ENCODE data around the gene NIM1K.
"Not testable (repeated sequence)": the region's sequence is repeated elsewhere in the genome, so short reads cannot be mapped to it uniquely, and the experiment has no call there.

The NIM1K gene

DNA sequence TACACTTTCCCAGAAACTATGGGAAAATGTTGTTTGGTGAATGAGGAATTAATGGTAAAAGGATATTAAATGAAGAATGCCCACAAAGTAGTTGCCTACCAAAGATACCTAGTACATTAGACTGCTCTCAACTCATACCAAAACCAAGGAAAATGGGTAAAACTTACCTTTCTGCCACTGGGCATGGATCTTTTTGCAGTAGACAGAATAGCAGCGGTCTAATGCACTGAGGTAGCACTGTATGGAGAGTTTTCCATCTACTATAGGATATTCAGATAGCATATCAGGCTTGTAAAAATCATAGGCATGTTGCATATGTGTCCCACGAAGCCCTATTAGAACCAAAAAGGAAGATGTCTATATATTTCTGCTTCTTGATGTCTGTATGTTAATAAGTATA lies 104.8 kb downstream of the NIM1K start:
- H3K4me2 ChIP-seq = no peak overlapping the region
- no peak overlapping the region for H3K27ac ChIP-seq
- TF ChIP-seq Cebpa-rat (IDR thresholded peaks at IDR 0.05) = no peak
- H3K4me1 ChIP-seq = peaks cover 0 to 16% (median 0%) of the 10 kb centered on the region in 10 experiments; a peak in 4 of 20 replicates
- H3K4me3 ChIP-seq = no peak overlapping the region
- peaks cover 0 to 40% (median 22%) of the 10 kb centered on the region in 11 experiments; a peak in 13 of 22 replicates for H4K20me1 ChIP-seq
- H3K9ac ChIP-seq = no peak overlapping the region
- peaks cover 75 to 100% (median 95%) of the 10 kb centered on the region in 11 experiments for H3K36me3 ChIP-seq
- H3K9me3 ChIP-seq (replicated peaks in 1 of 11) = no peaks in the 10 kb centered on the region
- no peaks in the 10 kb centered on the region for H3K27me3 ChIP-seq

DNA sequence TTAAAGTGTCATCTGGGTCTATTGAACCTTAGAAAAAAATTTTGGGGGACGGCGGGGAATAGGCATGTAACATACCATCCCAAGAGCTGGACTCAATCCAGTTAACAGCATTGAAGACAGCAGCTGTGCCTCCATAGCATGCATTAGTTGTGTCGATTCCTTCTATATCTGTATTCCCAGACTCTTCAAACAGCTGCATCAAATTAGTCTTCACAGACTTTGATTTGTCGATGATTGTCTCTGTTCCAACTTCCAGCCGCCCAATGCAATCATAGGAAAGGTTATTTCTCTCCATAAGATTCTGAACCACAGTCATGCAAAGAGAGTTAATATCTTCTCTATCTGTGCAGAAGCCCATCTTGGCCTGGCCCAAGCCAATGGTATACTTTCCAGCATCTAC lies 106.4 kb downstream of the NIM1K start:
- Histone ChIP-seq H3K9me3 (replicated peaks in 1 of 11) (no peaks in the 10 kb centered on the region), H3K27ac (no peak overlapping the region), H3K9ac (no peak overlapping the region), H3K36me3 (peaks cover 59 to 100% (median 92%) of the 10 kb centered on the region in 11 experiments), H3K27me3 (no peaks in the 10 kb centered on the region), H3K4me3 (no peak overlapping the region), H3K4me2 (no peak overlapping the region), H4K20me1 (peaks cover 0 to 50% (median 28%) of the 10 kb centered on the region in 11 experiments; a peak in 13 of 22 replicates), H3K4me1 (peaks cover 0 to 32% (median 0%) of the 10 kb centered on the region in 10 experiments; a peak in 5 of 20 replicates)
- no peak for TF ChIP-seq Cebpa-rat (IDR thresholded peaks at IDR 0.05)

DNA sequence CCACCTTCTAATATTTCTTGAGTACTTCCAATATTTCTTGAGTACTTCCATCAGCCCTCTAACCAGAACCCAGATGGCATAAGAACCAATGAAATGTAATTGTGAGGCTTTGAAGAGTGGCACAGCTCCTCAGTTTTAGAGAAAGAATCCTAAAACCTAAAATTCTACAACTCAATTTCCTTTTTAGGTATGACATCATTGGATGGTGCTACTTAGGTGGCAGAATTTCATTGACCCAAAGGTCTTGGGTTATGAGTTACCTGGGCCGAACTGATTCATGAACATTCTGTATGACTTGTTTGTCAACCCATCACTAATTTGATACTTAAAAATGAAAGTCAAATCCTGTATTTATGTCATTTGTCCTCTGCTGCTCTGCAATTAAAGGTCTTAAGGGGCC lies 108.1 kb downstream of the NIM1K start:
- H3K36me3 ChIP-seq = peaks cover 42 to 90% (median 85%) of the 10 kb centered on the region in 11 experiments
- H3K27me3 ChIP-seq = no peaks in the 10 kb centered on the region
- no peak overlapping the region for H3K4me3 ChIP-seq
- no peak overlapping the region for H3K27ac ChIP-seq
- H3K9me3 ChIP-seq (replicated peaks in 1 of 11) = no peaks in the 10 kb centered on the region
- peaks cover 0 to 64% (median 38%) of the 10 kb centered on the region in 11 experiments; a peak in 13 of 22 replicates for H4K20me1 ChIP-seq
- no peak overlapping the region for H3K4me2 ChIP-seq
- H3K9ac ChIP-seq = no peak overlapping the region
- TF ChIP-seq Cebpa-rat (IDR thresholded peaks at IDR 0.05) = no peak
- H3K4me1 ChIP-seq = peaks cover 0 to 48% (median 2%) of the 10 kb centered on the region in 10 experiments; a peak in 5 of 20 replicates

DNA sequence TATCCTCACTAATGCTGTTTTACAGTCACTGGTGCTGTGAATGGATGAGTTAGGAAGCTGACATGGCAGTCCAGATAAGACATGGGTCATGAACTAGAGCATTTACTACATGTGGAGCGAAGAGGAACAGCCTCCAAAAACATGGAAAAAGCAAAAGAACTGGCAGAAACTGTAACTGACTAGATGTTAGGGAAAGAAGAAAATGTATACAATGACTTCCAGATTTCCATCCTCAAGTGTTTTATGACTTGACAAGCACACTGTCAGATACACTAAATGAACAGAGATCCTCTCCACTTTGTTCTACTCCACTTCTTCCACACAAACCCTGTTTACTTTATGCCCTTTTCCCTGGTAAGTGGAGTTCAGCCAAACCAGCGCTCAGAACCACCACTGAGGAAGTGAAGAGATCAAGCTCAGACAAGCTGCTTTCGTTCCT lies 109.6 kb downstream of the NIM1K start:
- peak overlapping the region in 2 of 11 experiments; percentile 28 to 44; a peak in 3 of 22 replicates for H3K27ac ChIP-seq
- no peak for TF ChIP-seq Cebpa-rat (IDR thresholded peaks at IDR 0.05)
- peaks cover 0 to 75% (median 44%) of the 10 kb centered on the region in 11 experiments; a peak in 16 of 22 replicates for H4K20me1 ChIP-seq
- no peak overlapping the region for H3K4me3 ChIP-seq
- H3K4me1 ChIP-seq = peaks cover 0 to 60% (median 7%) of the 10 kb centered on the region in 10 experiments; a peak in 8 of 20 replicates
- H3K36me3 ChIP-seq = peaks cover 27 to 75% (median 70%) of the 10 kb centered on the region in 11 experiments
- no peak overlapping the region for H3K9ac ChIP-seq
- no peaks in the 10 kb centered on the region for H3K9me3 ChIP-seq (replicated peaks in 1 of 11)
- no peaks in the 10 kb centered on the region for H3K27me3 ChIP-seq
- peak overlapping the region in 2 of 11 experiments; percentile 63 to 72; a peak in 4 of 22 replicates for H3K4me2 ChIP-seq

DNA sequence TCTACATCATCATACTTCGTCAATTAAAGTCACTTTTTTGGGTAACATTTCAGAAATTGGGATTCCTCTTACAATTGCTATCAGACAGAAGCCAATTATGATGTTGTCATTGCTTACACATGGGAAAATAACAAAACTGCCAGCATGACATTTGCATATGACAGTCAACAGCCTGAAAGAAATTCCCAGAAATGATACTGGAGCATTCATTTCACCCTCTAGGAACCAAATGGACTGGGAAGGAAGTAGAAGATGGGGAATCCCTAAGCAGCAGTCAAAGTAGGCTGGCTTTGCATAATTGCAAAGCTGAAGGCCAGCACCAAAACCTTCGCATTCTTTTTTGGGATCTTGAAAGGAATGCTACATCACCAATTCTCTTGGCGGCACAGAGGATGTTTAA lies 110.5 kb downstream of the NIM1K start:
- Histone ChIP-seq H3K9ac (no peak overlapping the region), H4K20me1 (peaks cover 0 to 83% (median 52%) of the 10 kb centered on the region in 11 experiments; a peak in 17 of 22 replicates)

DNA sequence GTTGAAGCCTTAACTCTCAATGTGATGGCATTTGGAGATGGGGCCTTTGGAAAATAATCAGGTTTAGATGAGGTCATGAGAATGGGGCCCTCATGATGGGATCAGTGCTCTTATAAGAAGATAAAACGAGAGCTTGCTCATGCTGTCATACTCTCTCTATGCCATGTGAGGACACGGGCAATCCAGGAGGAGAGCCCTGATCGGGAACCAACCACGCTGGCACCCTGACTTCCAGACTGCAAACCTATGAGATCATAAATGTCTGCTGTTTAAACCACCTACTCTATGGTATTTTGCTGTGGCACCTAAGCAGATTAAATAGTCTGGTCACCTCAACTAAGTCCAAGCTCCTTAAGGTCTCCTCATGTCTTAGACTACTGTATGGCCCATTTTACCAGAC lies 111.2 kb downstream of the NIM1K start:
- H3K4me3 ChIP-seq = no peak overlapping the region
- TF ChIP-seq Cebpa-rat (IDR thresholded peaks at IDR 0.05) = no peak
- no peak overlapping the region for H3K9ac ChIP-seq
- peaks cover 0 to 88% (median 59%) of the 10 kb centered on the region in 11 experiments; a peak in 17 of 22 replicates for H4K20me1 ChIP-seq
- 0 out of 22 replicates have a peak overlapping the region, but pooled peaks of 1 of the 11 experiments have one; percentile 3 for H3K27ac ChIP-seq
- peaks cover 0 to 66% (median 7%) of the 10 kb centered on the region in 10 experiments; a peak in 8 of 20 replicates for H3K4me1 ChIP-seq
- peaks cover 12 to 63% (median 58%) of the 10 kb centered on the region in 11 experiments for H3K36me3 ChIP-seq
- H3K9me3 ChIP-seq (replicated peaks in 1 of 11) = no peaks in the 10 kb centered on the region
- H3K4me2 ChIP-seq = peak overlapping the region in 2 of 11 experiments; percentile 63 to 72; a peak in 5 of 22 replicates
- H3K27me3 ChIP-seq = no peaks in the 10 kb centered on the region

More for the DNA sequence above, 110.5 kb downstream of the NIM1K start:
- H3K27ac ChIP-seq = peak overlapping the region in 2 of 11 experiments; percentile 28 to 44; a peak in 2 of 22 replicates
- TF ChIP-seq Cebpa-rat (IDR thresholded peaks at IDR 0.05) = no peak
- peak overlapping the region in 3 of 11 experiments; percentile 34 to 72 (median 63); a peak in 6 of 22 replicates for H3K4me2 ChIP-seq
- H3K36me3 ChIP-seq = peaks cover 19 to 68% (median 62%) of the 10 kb centered on the region in 11 experiments
- peaks cover 0 to 60% (median 7%) of the 10 kb centered on the region in 10 experiments; a peak in 8 of 20 replicates for H3K4me1 ChIP-seq
- H3K9me3 ChIP-seq (replicated peaks in 1 of 11) = no peaks in the 10 kb centered on the region
- H3K4me3 ChIP-seq = no peak overlapping the region
- no peaks in the 10 kb centered on the region for H3K27me3 ChIP-seq

DNA sequence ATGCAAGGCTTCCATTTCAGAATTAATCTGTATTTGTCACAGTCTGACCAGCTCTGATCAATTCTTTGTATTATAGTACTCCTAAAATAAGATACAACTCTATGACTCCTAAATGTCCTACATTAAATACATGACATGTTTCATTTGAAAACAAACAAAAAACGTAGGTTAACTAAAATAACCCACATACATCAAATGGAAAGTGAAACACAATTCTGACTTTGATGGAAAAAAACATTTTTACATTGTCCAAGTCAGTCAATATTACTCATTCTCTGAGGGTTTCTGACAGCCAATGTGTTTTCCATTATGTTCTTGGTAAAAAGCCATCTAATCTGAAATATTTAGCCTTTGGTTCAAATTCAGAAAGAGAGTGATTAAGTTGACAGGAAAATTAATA lies 112.5 kb downstream of the NIM1K start:
- H3K9ac ChIP-seq = no peak overlapping the region
- H3K36me3 ChIP-seq = peaks cover 5 to 53% (median 47%) of the 10 kb centered on the region in 11 experiments; a peak in 21 of 22 replicates
- no peak for TF ChIP-seq Cebpa-rat (IDR thresholded peaks at IDR 0.05)
- no peaks in the 10 kb centered on the region for H3K9me3 ChIP-seq (replicated peaks in 1 of 11)
- H3K4me3 ChIP-seq = no peak overlapping the region
- H3K27me3 ChIP-seq = no peaks in the 10 kb centered on the region
- no peak overlapping the region for H3K27ac ChIP-seq
- peaks cover 0 to 74% (median 7%) of the 10 kb centered on the region in 10 experiments; a peak in 9 of 20 replicates for H3K4me1 ChIP-seq
- H4K20me1 ChIP-seq = peaks cover 0 to 93% (median 70%) of the 10 kb centered on the region in 11 experiments; a peak in 17 of 22 replicates
- peak overlapping the region in 1 of 11 experiments; percentile 12; a peak in 1 of 22 replicates for H3K4me2 ChIP-seq

DNA sequence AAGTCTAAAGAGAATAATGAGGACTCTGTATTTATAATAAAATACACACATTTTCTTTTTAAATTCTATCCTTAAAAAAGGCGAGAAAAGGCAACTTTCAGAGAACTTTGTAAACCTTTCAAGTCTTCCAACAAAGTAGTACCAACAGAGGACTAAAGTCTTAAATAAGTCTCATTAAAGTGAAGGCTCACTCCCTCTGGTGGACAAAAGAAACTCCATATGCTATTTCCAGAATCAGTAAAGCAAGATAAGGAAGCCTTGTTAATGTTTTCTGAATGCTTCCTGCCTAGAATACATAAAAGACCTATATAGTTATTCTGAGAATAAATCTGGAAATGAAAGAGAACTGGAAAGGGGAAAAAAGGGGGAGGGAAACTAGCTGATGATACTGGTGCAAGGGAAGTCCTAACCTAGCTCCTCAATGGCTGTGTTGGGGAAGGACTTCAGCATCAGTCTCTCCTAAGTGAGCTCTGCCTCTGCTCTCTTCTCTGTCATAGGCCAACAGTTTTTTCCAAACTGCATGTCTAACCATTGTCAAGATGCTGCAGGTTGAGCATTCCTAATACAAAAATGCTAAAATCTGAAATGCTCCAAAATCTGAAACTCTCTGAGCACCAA lies 114.0 kb downstream of the NIM1K start:
- Histone ChIP-seq H3K27ac (no peak overlapping the region), H3K9me3 (replicated peaks in 1 of 11) (no peaks in the 10 kb centered on the region), H3K4me1 (peaks cover 3 to 81% (median 15%) of the 10 kb centered on the region in 10 experiments; a peak in 16 of 20 replicates), H4K20me1 (peaks cover 0 to 93% (median 67%) of the 10 kb centered on the region in 11 experiments; a peak in 17 of 22 replicates), H3K36me3 (peaks cover 0 to 49% (median 37%) of the 10 kb centered on the region in 11 experiments; a peak in 18 of 22 replicates), H3K4me2 (peak overlapping the region in 1 of 11 experiments; percentile 15; a peak in 1 of 22 replicates), H3K9ac (no peak overlapping the region), H3K27me3 (no peaks in the 10 kb centered on the region), H3K4me3 (no peak overlapping the region)
- TF ChIP-seq Cebpa-rat (IDR thresholded peaks at IDR 0.05) = no peak

DNA sequence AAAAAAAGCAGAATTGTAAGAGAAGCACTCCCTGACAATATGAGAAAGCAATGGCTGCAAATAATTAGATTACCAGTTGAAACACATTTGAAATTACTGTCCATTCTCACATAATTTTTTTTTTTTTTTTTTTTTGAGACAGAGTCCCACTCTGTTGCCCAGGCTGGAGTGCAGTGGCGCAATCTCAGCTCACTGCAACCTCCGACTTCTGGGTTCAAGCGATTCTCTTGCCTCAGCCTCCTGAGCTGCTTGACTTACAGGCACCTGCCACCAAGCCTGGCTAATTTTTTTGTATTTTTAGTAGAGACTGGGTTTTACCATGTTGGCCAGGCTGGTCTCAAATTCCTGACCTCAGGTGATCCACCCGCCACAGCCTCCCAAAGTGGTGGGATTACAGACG lies 114.9 kb downstream of the NIM1K start:
- not testable (repeated sequence) for H3K4me2 ChIP-seq, H3K27ac ChIP-seq
- peaks cover 0 to 43% (median 28%) of the 10 kb centered on the region in 11 experiments; a peak in 16 of 22 replicates for H3K36me3 ChIP-seq

More for the DNA sequence above, 114.9 kb downstream of the NIM1K start:
- H3K9me3 ChIP-seq (replicated peaks in 1 of 11); H3K9ac ChIP-seq; H3K4me3 ChIP-seq; H3K27me3 ChIP-seq: not testable (repeated sequence)
- peaks cover 10 to 80% (median 23%) of the 10 kb centered on the region in 10 experiments for H3K4me1 ChIP-seq
- peaks cover 0 to 93% (median 68%) of the 10 kb centered on the region in 11 experiments; a peak in 17 of 22 replicates for H4K20me1 ChIP-seq
